Measurements from ENCODE around the gene NCAN. TPM values are rescaled to one million over a fixed set of nuclear protein-coding genes. Genes with fewer than 3 reads are reported as not detected.

The NCAN gene
- total and polyA plus RNA-seq, 11 donors = not detected

- TF ChIP-seq CTCF (IDR thresholded peaks at IDR 0.05) = no peak
- TF ChIP-seq POLR2A (IDR thresholded peaks at IDR 0.05) = peak in 1 of 2 donors; percentile 71
- 0% methylated on average over 38 to 53 of the region's 53 CpGs for WGBS, 4 donors
- no peaks in the 10 kb centered on the region for H3K9me3 ChIP-seq
- ATAC-seq = peak; percentile 96 to 98 (median 97)
- DNase-seq = peak; percentile 98 to 100 (median 99)
- intact Hi-C loops (cut with DNase I) = loop anchor here in 4 of 10 donors (1.0 to 10.0 kb wide), 4 partner anchors 128 to 303 kb away; partner anchors contain the start of genes MAU2 (in 4 of the 4) and SUGP1 (in 4 of the 4)
- peak within 1 kb of the TSS; percentile 63 to 100 (median 93) for H3K4me3 ChIP-seq
- H3K36me3 ChIP-seq = peaks cover 0 to 24% (median 16%) of the 10 kb centered on the region in 9 donors
- H3K4me1 ChIP-seq = peaks cover 4 to 57% (median 36%) of the 10 kb centered on the region in 12 donors
- peak within 1 kb of the TSS; percentile 97 to 100 (median 100) for H3K27ac ChIP-seq
- no peaks in the 10 kb centered on the region for H3K27me3 ChIP-seq
Measured at GRCh38 chr19:19192078-19192882, 19.5 kb upstream of the NCAN start, which contains the start of the genes BORCS8 and RFXANK. Gene BORCS8, minus strand, starts transcription at chr19:19192152. Its CDS starts 35 bp downstream, at chr19:19192117. Gene RFXANK, plus strand, starts transcription at chr19:19192258. Its CDS starts 1,689 bp downstream, at chr19:19193947.

GRCh38 chr19:19192910-19193423 lies 18.8 kb upstream of the NCAN start:
- H3K4me1 ChIP-seq = peaks cover 4 to 57% (median 36%) of the 10 kb centered on the region in 12 donors

GRCh38 chr19:19193926-19194325 lies 17.8 kb upstream of the NCAN start:
- 44 to 59% (median 52%) methylated on average over 5 of the region's 5 CpGs for WGBS, 4 donors
- H3K4me3 ChIP-seq = peak overlapping the region in 10 of 12 donors; percentile 63 to 100 (median 88)
- no peaks in the 10 kb centered on the region for H3K9me3 ChIP-seq
- H3K27ac ChIP-seq = peak overlapping the region in 11 of 12 donors; percentile 11 to 100 (median 100)
- peaks cover 4 to 50% (median 36%) of the 10 kb centered on the region in 12 donors for H3K4me1 ChIP-seq
- DNase-seq = no peak
- no peaks in the 10 kb centered on the region for H3K27me3 ChIP-seq
- H3K36me3 ChIP-seq = peaks cover 0 to 40% (median 30%) of the 10 kb centered on the region in 9 donors
- intact Hi-C loops (cut with DNase I) = loop anchor here in 3 of 10 donors (2.0 to 10.0 kb wide), 3 partner anchors 127 to 301 kb away; partner anchors contain the start of genes MAU2 (in 3 of the 3) and SUGP1 (in 3 of the 3)
- TF ChIP-seq CTCF (IDR thresholded peaks at IDR 0.05) = no peak
- no peak for TF ChIP-seq POLR2A (IDR thresholded peaks at IDR 0.05)
- ATAC-seq = no peak

More at GRCh38 chr19:19192910-19193423, 18.8 kb upstream of the NCAN start:
- H3K36me3 ChIP-seq = peaks cover 0 to 30% (median 23%) of the 10 kb centered on the region in 9 donors
- H3K4me3 ChIP-seq = peak overlapping the region; percentile 63 to 100 (median 93)
- intact Hi-C loops (cut with DNase I) = loop anchor here in 4 of 10 donors (1.0 to 10.0 kb wide), 4 partner anchors 127 to 302 kb away; partner anchors contain the start of genes MAU2 (in 4 of the 4) and SUGP1 (in 4 of the 4)
- DNase-seq (no peak), ATAC-seq (no peak)
- WGBS, 4 donors = 0 to 3% (median 2%) methylated on average over 12 to 22 of the region's 22 CpGs
- no peaks in the 10 kb centered on the region for H3K27me3 ChIP-seq
- no peaks in the 10 kb centered on the region for H3K9me3 ChIP-seq
- TF ChIP-seq POLR2A (IDR thresholded peaks at IDR 0.05) = no peak
- no peak for TF ChIP-seq CTCF (IDR thresholded peaks at IDR 0.05)
- H3K27ac ChIP-seq = peak overlapping the region in 11 of 12 donors; percentile 50 to 100 (median 100)
